NCI-H526 treated with DMSO at 0.1 percent for 48 hours (cell line): Measurements from ENCODE around the gene ZBTB9.
"Not testable (repeated sequence)": the region's sequence is repeated elsewhere in the genome, so short reads cannot be mapped to it uniquely, and the experiment has no call there.

Source experiments
- DNase-seq: peaks from one replicate; lab custom pipeline; 2025; lab: John Stamatoyannopoulos, UW

Gene ZBTB9

DNA sequence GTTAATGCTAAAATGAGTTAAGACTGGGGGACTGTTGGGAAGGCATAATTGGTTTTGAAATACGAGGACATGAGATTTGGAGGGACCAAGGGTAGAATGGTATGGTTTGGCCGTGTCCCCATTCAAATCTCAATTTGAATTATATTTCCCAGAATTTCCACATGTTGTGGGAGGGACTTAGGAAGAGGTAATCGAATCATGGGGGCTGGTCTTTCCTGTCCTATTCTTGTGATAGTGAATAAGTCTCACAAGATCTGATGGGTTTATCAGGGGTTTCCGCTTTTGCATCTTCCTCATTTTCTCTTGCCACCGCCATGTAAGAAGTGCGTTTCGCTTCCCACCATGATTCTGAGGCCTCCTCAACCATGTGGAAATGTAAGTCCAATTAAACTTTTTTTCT is 12.7 kb downstream of the ZBTB9 start:
- no peak for DNase-seq

DNA sequence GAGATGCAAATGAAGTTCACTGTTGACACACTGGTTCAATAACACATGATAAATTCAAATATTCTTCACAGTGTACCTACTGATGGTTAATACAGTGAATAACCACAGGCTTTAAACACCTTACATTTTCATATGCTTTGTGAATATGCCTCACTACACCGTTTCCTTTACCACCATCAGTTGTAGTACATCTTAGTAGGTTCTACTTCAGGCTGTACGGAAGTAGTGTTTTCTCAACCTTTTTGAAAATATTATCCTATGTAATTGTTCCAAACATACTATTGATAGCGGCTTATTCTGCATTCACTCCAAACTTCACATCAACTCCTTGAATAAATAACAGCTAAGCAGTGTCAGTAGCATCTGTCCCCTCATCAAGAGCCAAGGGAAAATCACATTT is 15.3 kb downstream of the ZBTB9 start:
- DNase-seq = no peak

DNA sequence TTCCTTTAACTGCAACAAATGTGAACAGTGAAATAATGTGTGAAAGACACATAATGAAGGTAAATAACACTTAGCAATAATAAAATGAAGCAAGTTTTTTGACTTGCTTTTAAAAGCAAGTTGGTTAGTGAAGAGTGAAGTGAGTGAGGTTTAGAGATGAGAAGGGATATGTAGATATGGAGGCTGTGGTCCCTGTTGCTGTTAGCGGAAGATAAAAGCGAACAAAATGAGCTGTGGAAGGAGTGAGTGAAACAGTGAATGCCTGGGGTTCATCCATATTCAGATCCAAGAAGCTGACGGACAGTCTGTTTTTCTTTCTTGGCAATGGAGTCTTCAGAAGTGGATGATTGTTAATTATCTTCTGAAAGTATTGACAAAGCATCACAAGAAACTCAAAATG is 23.5 kb downstream of the ZBTB9 start:
- no peak for DNase-seq

DNA sequence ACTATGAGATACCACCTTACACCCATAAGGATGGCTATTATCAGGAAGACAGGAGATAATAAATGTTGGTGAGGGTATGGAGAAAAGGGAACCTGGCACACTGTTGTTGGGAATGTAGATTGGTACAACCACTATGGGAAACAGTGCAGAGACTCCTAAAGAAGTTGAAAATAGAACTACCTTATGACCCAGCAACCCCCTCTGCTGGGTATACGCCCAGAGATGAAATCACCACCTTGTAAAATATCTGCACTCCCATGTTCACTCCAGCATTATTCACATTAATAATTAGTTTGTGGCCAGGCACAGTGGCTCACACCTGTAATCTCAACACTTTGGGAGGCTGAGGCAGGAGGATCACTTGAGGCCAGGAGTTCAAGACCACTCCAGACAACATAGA is 26.8 kb downstream of the ZBTB9 start:
- no peak for DNase-seq

DNA sequence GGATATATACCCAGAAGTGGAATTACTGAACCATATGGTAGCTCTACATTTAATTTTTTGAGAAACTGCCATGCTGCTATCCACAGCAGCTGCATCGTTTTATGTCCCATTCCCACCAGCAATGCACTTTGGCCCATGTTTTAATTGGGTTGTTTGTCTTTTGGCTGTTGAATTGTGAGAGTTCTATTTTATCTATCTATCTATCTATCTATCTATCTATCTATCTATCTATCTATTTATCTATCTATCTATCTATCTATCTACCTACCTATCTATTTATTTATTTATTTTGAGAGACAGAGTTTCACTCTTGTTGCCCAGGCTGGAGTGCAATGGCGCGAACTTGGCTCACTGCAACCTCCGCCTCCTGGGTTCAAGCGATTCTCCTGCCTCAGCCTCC is 28.2 kb downstream of the ZBTB9 start:
- DNase-seq = not testable (repeated sequence)

DNA sequence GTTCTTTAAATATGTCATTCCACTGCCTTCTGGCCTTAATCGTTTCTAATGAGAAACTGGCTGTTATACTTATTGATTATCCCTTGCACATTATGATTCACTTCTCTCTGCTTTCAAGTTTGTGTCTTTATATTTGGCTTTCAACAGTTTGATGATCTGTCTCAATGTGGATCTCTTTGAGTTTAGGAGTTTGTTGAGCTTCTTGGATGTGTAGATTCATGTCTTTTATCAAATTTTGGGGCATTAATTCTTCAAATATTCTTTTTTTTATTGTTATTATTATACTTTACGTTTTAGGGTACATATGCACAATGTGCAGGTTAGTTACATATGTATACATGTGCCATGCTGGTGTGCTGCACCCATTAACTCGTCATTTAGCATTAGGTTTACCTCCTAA is 29.3 kb downstream of the ZBTB9 start:
- no peak for DNase-seq

DNA sequence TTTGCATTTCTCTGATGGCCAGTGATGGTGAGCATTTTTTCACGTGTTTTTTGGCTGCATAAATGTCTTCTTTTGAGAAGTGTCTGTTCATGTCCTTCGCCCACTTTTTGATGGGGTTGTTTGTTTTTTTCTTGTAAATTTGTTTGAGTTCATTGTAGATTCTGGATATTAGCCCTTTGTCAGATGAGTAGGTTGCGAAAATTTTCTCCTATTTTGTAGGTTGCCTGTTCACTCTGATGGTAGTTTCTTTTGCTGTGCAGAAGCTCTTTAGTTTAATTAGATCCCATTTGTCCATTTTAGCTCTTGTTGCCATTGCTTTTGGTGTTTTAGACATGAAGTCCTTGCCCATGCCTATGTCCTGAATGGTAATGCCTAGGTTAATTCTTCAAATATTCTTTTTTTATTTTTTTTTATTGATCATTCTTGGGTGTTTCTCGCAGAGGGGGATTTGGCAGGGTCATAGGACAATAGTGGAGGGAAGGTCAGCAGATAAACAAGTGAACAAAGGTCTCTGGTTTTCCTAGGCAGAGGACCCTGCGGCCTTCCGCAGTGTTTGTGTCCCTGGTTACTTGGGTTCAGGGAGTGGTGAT is 30.4 kb downstream of the ZBTB9 start:
- not testable (repeated sequence) for DNase-seq

DNA sequence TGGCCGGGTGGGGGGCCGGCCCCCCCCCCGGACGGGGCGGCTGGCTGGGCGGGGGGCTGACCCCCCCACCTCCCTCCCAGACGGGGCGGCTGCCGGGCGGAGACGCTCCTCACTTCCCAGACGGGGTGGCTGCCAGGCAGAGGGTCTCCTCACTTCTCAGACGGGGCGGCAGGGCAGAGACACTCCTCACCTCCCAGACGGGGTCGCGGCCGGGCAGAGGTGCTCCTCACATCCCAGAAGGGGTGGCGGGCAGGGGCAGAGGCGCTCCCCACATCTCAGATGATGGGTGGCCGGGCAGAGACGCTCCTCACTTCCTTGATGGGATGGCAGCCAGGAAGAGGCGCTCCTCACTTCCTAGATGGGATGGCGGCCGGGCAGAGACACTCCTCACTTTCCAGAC is 31.3 kb downstream of the ZBTB9 start:
- DNase-seq = not testable (repeated sequence)

DNA sequence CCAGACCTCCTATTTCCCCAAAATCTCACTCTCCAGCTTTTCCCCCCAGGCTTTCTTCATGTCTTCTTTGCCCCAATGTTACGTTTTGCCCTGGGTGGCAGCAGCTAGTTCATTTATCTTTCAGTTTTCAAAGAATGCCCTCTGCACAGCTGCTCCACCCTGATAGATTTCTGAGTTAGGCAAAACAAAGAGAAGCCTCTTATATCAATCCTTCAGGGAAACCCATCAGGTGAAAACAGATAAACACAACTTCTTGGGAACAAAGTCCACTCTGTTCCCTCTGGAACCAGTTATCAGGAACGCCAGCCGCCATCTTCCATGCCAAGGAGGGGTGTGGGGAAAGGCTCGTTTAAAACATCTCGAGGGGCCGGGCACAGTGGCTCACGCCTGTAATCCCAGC is 34.0 kb downstream of the ZBTB9 start:
- DNase-seq = no peak

DNA sequence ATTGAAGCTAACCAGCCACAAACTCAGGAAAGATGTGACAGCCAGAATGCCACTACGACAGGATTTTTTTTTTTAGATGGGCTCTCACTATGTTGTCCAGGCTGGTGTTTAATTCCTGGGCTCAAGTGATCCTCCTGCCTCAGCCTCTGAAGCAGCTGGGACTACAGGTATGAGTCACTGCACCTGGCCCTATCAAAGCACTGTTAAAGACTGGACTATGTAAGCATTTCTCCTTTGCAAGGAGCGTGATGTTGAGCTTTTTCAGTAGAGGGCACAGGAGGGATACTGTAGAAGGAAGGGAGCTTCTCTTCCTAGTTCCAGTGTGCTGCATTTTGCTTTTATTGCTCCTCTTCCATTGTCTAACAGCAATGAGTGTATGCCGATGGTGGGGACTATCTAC is 35.8 kb downstream of the ZBTB9 start:
- no peak for DNase-seq

DNA sequence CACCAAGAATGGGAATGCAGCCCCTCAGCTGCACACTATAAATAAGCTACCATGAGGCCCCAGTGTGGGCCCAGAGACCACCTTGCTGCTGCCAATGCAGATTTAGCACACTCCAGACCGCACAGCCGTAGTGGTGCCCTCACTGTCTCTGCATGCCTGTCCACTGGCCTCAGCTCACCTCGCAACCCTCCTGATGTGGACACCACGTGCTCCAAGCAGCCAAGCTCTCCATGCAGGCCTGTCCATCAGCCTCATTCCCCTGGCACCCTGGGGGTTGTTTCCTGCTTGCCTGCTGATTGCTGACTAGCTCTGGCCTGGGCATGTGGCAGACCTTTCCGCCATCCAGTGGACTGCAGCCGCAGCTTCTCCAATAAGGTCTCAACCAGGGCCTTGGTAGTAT is 36.2 kb downstream of the ZBTB9 start:
- DNase-seq = no peak

DNA sequence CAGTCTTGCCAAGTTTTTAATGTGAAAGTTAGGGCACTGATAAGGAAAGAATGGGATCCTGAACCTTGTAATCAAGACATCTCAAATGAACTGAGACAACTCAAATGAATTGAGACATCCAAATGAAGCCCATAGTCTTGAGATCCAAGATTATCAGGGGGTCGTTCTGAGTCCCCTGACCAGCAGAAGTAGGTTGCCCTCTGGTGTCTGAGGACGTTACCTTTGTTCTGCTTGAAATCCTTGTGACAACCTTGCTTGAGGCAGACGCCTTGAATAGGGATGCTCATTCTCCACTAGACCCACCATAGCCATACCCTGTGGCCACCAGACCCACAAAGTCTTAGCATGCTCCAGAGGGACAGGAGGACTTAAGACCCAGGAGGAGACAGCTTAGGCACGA is 37.7 kb downstream of the ZBTB9 start:
- DNase-seq = no peak

DNA sequence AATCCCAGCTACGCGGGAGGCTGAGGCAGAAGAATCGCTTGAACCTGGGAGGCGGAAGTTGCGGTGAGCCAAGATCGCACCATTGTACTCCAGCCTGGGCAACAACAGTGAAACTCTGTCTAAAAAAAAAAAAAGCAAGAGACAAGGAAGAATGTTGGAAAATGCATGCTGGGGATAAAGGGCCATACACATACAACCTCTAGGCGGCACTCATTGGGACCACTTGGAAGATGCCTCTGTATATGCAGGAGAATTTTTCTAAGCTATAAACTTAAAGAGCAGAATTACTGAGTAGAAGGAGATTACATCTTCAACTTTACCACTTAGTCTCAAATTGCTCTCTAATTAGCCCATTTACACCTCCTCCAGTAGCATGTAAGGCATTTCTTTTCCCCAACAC is 42.8 kb downstream of the ZBTB9 start:
- no peak for DNase-seq

DNA sequence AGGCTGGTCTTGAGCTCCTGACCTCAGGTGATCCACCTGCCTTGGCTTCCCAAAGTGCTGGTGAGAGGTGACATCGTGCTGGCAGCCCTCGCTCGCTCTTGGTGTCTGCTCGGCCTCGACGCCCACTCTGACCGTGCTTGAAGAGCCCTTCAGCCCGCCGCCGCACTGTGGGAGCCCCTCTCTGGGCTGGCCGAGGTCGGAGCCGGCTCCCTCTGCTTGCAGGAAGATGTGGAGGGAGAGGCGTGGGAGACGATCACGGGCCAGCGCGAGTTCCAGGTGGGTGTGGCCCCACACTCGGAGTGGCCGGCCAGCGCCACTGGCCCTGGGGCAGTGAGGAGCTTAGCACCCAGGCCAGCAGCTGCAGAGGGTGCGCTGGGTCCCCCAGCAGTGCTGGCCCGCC is 48.1 kb downstream of the ZBTB9 start:
- DNase-seq = no peak

DNA sequence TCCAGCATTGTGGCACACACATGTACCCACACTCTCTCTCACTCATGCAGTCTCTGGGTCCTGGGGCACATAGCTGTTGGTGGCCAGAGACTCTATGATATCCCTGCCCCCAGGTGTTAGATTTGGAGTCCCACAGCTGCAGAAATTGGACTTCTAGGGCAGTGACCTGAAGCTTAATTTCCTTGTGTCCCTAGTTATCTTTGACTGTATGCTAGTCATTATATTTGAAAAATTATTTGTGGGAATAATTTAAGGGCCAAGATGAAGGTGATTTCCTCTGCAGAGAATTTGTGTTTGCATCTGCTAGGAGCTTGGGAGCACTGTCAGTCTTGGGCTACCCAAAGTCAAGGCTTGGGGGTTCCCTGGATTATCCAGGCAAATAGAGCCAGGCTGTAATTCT is 50.1 kb downstream of the ZBTB9 start:
- no peak for DNase-seq

DNA sequence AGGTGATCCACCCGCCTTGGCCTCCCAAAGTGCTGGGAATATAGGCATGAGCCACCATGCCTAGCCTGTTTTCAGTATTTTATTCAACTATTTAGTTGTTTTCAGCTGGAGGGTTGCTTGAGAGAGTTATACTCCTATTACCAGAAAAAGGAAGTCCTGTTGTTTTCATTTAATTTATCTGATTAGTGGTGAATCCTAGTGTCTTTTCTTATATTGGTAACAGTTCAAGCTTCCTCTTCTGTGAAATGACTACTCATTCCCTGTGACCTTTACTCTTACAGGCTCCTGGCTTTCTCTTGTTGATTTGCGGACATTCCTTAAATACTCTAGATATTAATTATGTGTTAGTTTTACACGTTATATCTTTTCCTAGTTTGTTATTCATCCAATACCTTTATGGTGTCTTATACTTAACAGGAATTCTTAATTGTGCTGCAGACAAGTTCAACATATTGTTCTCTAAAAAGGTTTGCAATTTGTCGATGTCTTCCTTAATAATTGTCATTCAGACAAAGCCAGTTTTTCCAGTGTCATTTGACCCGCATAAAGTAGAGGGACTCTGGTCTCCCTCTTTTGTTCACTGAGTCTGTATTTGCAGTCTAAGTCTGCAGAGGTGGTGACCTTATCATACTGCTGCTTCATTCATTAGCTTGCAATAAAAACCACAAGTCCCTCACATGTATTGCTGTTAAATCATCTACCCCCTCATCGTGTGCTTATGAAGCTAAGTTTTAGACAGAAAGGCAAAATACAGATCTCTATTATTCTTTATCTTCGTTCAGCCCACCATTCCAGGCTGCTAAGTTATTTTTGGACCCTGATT is 51.4 kb downstream of the ZBTB9 start:
- no peak for DNase-seq
